Ascending aorta (tissue), 2 donors: ENCODE data around the gene RFC4. TPM values are rescaled to one million over a fixed set of nuclear protein-coding genes. Genes with fewer than 3 reads are reported as not detected.

Experiments
- DNase-seq, 2 donors: peaks; one replicate each; pipeline ENCODE4 v3.0.0-alpha.2; 2019; ENCODE audit warnings: low spot score in 2 of 2
- H3K27ac ChIP-seq, 2 donors: fragments of 200-600 bp; sonication (generic); one replicate each; pipeline ENCODE4 v1.5.1; 2016 to 2017; ENCODE audit warnings: mild to moderate bottlenecking in 1 of 2
- H3K27me3 ChIP-seq: fragments of 200-600 bp; sonication (generic); one replicate; pipeline ENCODE4 v1.5.1; 2017
- H3K36me3 ChIP-seq, 2 donors: fragments of 200-600 bp; sonication (generic); one replicate each; pipeline ENCODE4 v1.5.1; 2016
- H3K4me1 ChIP-seq, 2 donors: fragments of 200-600 bp; sonication (generic); one replicate each; pipeline ENCODE4 v1.5.1; 2016 to 2017; ENCODE audit warnings: mild to moderate bottlenecking in 1 of 2
- H3K4me3 ChIP-seq, 2 donors: fragments of 200-600 bp; sonication (generic); one replicate each; pipeline ENCODE4 v1.5.1; 2016 to 2017; ENCODE audit warnings: mild to moderate bottlenecking in 1 of 2
- H3K9me3 ChIP-seq, 2 donors: fragments of 200-600 bp; sonication (generic); one replicate each; pipeline ENCODE4 v1.5.1; 2016
- CTCF ChIP-seq, 3 experiments: fragments of 200-600 bp in 2 of 3; fragments of 450-650 bp in 1 of 3; sonication (generic) in 2 of 3; IDR thresholded peaks; one replicate each; pipeline ENCODE4 v1.5.1; 2016 to 2019; ENCODE audit warnings: antibody characterized with exemption in 3 of 3, mild to moderate bottlenecking in 1 of 3, moderate library complexity in 1 of 3
- intact Hi-C: fragments of 100-400 bp; cut with DNase I; formaldehyde crosslinking; loops from one replicate; pipeline ENCODE4 v1.15.1; 2023
- total RNA-seq: library from RNA; depleted of rRNA; stranded (reverse); fragments of >200 nt; gene quantifications from one replicate; pipeline ENCODE4 v1.1.0, GENCODE V29; 2016

Gene RFC4
- total RNA-seq, 1 donor from 2014 or later = 23.8 TPM

GRCh38 chr3:186789554-186790260, 16.6 kb downstream of the RFC4 start:
- no peak overlapping the region for H3K4me3 ChIP-seq
- no peaks in the 10 kb centered on the region for H3K27me3 ChIP-seq
- no peaks in the 10 kb centered on the region for H3K9me3 ChIP-seq
- no peak overlapping the region for H3K27ac ChIP-seq
- peaks cover 10 to 31% of the 10 kb centered on the region in 2 donors for H3K4me1 ChIP-seq
- no peak for TF ChIP-seq CTCF (IDR thresholded peaks at IDR 0.05)
- intact Hi-C loops = loop anchor here (10.0 kb wide), 1 partner anchor 855 kb away; the partner anchor contains the start of gene TRA2B
- peaks cover 50 to 55% of the 10 kb centered on the region in 2 donors for H3K36me3 ChIP-seq
- DNase-seq = no peak

GRCh38 chr3:186788482-186789370, 17.6 kb downstream of the RFC4 start:
- DNase-seq = no peak
- H3K9me3 ChIP-seq = no peaks in the 10 kb centered on the region
- no peaks in the 10 kb centered on the region for H3K27me3 ChIP-seq
- no peak for TF ChIP-seq CTCF (IDR thresholded peaks at IDR 0.05)
- no peak overlapping the region for H3K4me3 ChIP-seq
- no peak overlapping the region for H3K27ac ChIP-seq
- H3K4me1 ChIP-seq = peaks cover 10 to 33% of the 10 kb centered on the region in 2 donors
- H3K36me3 ChIP-seq = peaks cover 56 to 63% of the 10 kb centered on the region in 2 donors
- intact Hi-C loops = loop anchor here (10.0 kb wide), 1 partner anchor 854 kb away; the partner anchor contains the start of gene TRA2B

GRCh38 chr3:186787642-186788481, 18.4 kb downstream of the RFC4 start:
- Histone ChIP-seq H3K4me1 (peaks cover 10 to 33% of the 10 kb centered on the region in 2 donors), H3K27ac (no peak overlapping the region), H3K36me3 (peaks cover 56 to 63% of the 10 kb centered on the region in 2 donors), H3K27me3 (no peaks in the 10 kb centered on the region), H3K4me3 (peak overlapping the region in 1 of 2 donors; percentile 94), H3K9me3 (no peaks in the 10 kb centered on the region)
- TF ChIP-seq CTCF (IDR thresholded peaks at IDR 0.05) = no peak
- intact Hi-C loops = loop anchor here (10.0 kb wide), 1 partner anchor 853 kb away; the partner anchor contains the start of gene TRA2B
- no peak for DNase-seq

GRCh38 chr3:186786922-186787321, 19.4 kb downstream of the RFC4 start:
- no peak overlapping the region for H3K27ac ChIP-seq
- peaks cover 56 to 63% of the 10 kb centered on the region in 2 donors for H3K36me3 ChIP-seq
- H3K27me3 ChIP-seq = no peaks in the 10 kb centered on the region
- DNase-seq = no peak
- no peak for TF ChIP-seq CTCF (IDR thresholded peaks at IDR 0.05)
- H3K9me3 ChIP-seq = no peaks in the 10 kb centered on the region
- intact Hi-C loops = loop anchor here (10.0 kb wide), 1 partner anchor 852 kb away; the partner anchor contains the start of gene TRA2B
- peak overlapping the region; percentile 88 to 94 for H3K4me3 ChIP-seq
- H3K4me1 ChIP-seq = peaks cover 10 to 33% of the 10 kb centered on the region in 2 donors

GRCh38 chr3:186785495-186786018, 20.7 kb downstream of the RFC4 start:
- H3K36me3 ChIP-seq = peaks cover 56 to 60% of the 10 kb centered on the region in 2 donors
- no peaks in the 10 kb centered on the region for H3K9me3 ChIP-seq
- intact Hi-C loops = loop anchor here (2.0 to 10.0 kb wide), 2 partner anchors 171 to 851 kb away; partner anchors contain the start of gene TRA2B
- H3K27me3 ChIP-seq = no peaks in the 10 kb centered on the region
- TF ChIP-seq CTCF (IDR thresholded peaks at IDR 0.05) = no peak
- no peak for DNase-seq
- no peak overlapping the region for H3K27ac ChIP-seq
- H3K4me1 ChIP-seq = peaks cover 10 to 33% of the 10 kb centered on the region in 2 donors
- peak overlapping the region; percentile 88 to 94 for H3K4me3 ChIP-seq
